ENCODE results near the gene FARP1.

GRCh38 chr13:98303858-98304257, 161.0 kb downstream of the FARP1 start:
- TF ChIP-seq CTCF (conservative IDR thresholded peaks at IDR 0.05) = no peak
- TF ChIP-seq ZFX (IDR thresholded peaks at IDR 0.05) = no peak

All from C4-2B (cell line).